Esophagus squamous epithelium (tissue), 5 donors: ENCODE measurements around the gene PLA2G2C. TPM values are rescaled to one million over a fixed set of nuclear protein-coding genes. Genes with fewer than 3 reads are reported as not detected.
A peak's percentile ranks its signal among the peaks of the same experiment; 100 is the strongest.
"Not testable (repeated sequence)": the region's sequence is repeated elsewhere in the genome, so short reads cannot be mapped to it uniquely, and the experiment has no call there.

ENCODE experiments used
- DNase-seq: peaks from one replicate; lab custom pipeline; 2025; lab: John Stamatoyannopoulos, UW
- H3K27ac ChIP-seq, 4 donors: fragments of 200-600 bp; sonication (generic); one replicate each; pipeline ENCODE4 v1.5.1; 2016 to 2019; ENCODE audit warnings: mild to moderate bottlenecking in 1 of 4
- H3K27me3 ChIP-seq, 4 donors: fragments of 200-600 bp; sonication (generic); 1 replicate in 3 of 4; 2 replicates in 1 of 4; pipeline versions ENCODE4 v1.5.1 to v1.6.0; 2017 to 2021; ENCODE audit warnings: antibody characterized with exemption in 1 of 4
- H3K36me3 ChIP-seq, 3 donors: fragments of 200-600 bp; sonication (generic); one replicate each; pipeline ENCODE4 v1.5.1; 2016 to 2019
- H3K4me1 ChIP-seq, 3 donors: fragments of 200-600 bp; sonication (generic); one replicate each; pipeline ENCODE4 v1.5.1; 2017 to 2019
- H3K4me3 ChIP-seq, 4 donors: fragments of 200-600 bp; sonication (generic); 1 replicate in 3 of 4; 2 replicates in 1 of 4; pipeline ENCODE4 v1.5.1; 2016 to 2019; ENCODE audit warnings: mild to moderate bottlenecking in 2 of 4, moderate library complexity in 1 of 4
- H3K9me3 ChIP-seq, 3 donors: fragments of 200-600 bp; sonication (generic); one replicate each; pipeline ENCODE4 v1.5.1; 2016 to 2019
- CTCF ChIP-seq, 6 experiments: fragments of 450-650 bp in 4 of 6; fragments of 200-600 bp in 2 of 6; sonication (generic) in 2 of 6; IDR thresholded peaks; one replicate each; pipeline ENCODE4 v1.5.1; 2016 to 2019; ENCODE audit warnings: antibody characterized with exemption in 6 of 6, mild to moderate bottlenecking in 4 of 6, moderate library complexity in 4 of 6
- POLR2A ChIP-seq, 4 donors: fragments of 450-650 bp; IDR thresholded peaks; one replicate each; pipeline ENCODE4 v1.6.1; 2017; ENCODE audit warnings: antibody characterized with exemption in 4 of 4, mild to moderate bottlenecking in 4 of 4, moderate library complexity in 3 of 4
- WGBS, 2 donors: methylation state at CpG; one replicate each; pipeline ENCODE4 v1.1.5; 2018; 5-methylcytosine and 5-hydroxymethylcytosine counted together
- intact Hi-C: fragments of 100-400 bp; cut with DNase I; formaldehyde crosslinking; loops from one replicate; pipeline ENCODE4 v1.15.0; 2022
- total RNA-seq, 4 donors: library from RNA; depleted of rRNA; stranded (reverse); fragments of >200 nt; gene quantifications; one replicate each; pipeline ENCODE4 v1.1.0, GENCODE V29; 2016
- donor health status: DM: yes; HTN: yes; CAD: no.

The PLA2G2C gene
- under 1 TPM in 2 of 4 donors, not detected in 2; 0.04 to 0.19 TPM for total RNA-seq

- DNase-seq = no peak
- WGBS, 2 donors = 2 to 15% methylated on average over 10 to 11 of the region's 52 CpGs
- intact Hi-C loops = no loop called here
Observed at GRCh38 chr1:20185834-20186782, at the start of gene PLA2G2C, which contains the start of gene UBXN10. PLA2G2C (minus strand) TSS chr1:20186518; CDS start chr1:20177363, 9,155 bp downstream. UBXN10 (plus strand) TSS chr1:20186096; CDS start chr1:20190562, 4,466 bp downstream.

GRCh38 chr1:20234788-20235535 is 48.6 kb upstream of the PLA2G2C start:
- Histone ChIP-seq H3K9me3 (no peaks in the 10 kb centered on the region), H3K27ac (no peak overlapping the region), H3K36me3 (no peaks in the 10 kb centered on the region), H3K4me1 (no peaks in the 10 kb centered on the region), H3K4me3 (no peak overlapping the region), H3K27me3 (peaks cover 0 to 96% (median 2%) of the 10 kb centered on the region in 4 donors)
- no peak for DNase-seq
- intact Hi-C loops = no loop called here
- WGBS, 2 donors = 56 to 64% methylated on average over 6 of the region's 6 CpGs
- no peak for TF ChIP-seq POLR2A (IDR thresholded peaks at IDR 0.05)
- TF ChIP-seq CTCF (IDR thresholded peaks at IDR 0.05) = no peak

More at GRCh38 chr1:20185834-20186782, at the start of gene PLA2G2C, which contains the start of gene UBXN10:
- TF ChIP-seq CTCF (IDR thresholded peaks at IDR 0.05) (no peak), POLR2A (IDR thresholded peaks at IDR 0.05) (peak in 1 of 4 donors; percentile 47)
- Histone ChIP-seq H3K36me3 (no peaks in the 10 kb centered on the region), H3K9me3 (no peaks in the 10 kb centered on the region), H3K4me3 (peak within 1 kb of the TSS; percentile 23 to 61 (median 49)), H3K4me1 (peaks cover 5 to 44% (median 18%) of the 10 kb centered on the region in 3 donors), H3K27me3 (peaks cover 0 to 86% (median 0%) of the 10 kb centered on the region in 4 donors), H3K27ac (peak within 1 kb of the TSS; percentile 55 to 87 (median 80))

GRCh38 chr1:20233866-20234265 is 47.5 kb upstream of the PLA2G2C start:
- H3K9me3 ChIP-seq = no peaks in the 10 kb centered on the region
- 34 to 36% methylated on average over 5 to 6 of the region's 6 CpGs for WGBS, 2 donors
- H3K36me3 ChIP-seq = no peaks in the 10 kb centered on the region
- intact Hi-C loops = no loop called here
- TF ChIP-seq POLR2A (IDR thresholded peaks at IDR 0.05) (no peak), CTCF (IDR thresholded peaks at IDR 0.05) (no peak)
- no peak for DNase-seq
- no peak overlapping the region for H3K4me3 ChIP-seq
- no peaks in the 10 kb centered on the region for H3K4me1 ChIP-seq
- no peak overlapping the region for H3K27ac ChIP-seq
- peaks cover 0 to 96% (median 2%) of the 10 kb centered on the region in 4 donors for H3K27me3 ChIP-seq

- Histone ChIP-seq H3K36me3 (no peaks in the 10 kb centered on the region), H3K27ac (no peak overlapping the region), H3K27me3 (peaks cover 0 to 97% (median 2%) of the 10 kb centered on the region in 4 donors), H3K9me3 (no peaks in the 10 kb centered on the region), H3K4me3 (no peak overlapping the region), H3K4me1 (no peaks in the 10 kb centered on the region)
- TF ChIP-seq CTCF (IDR thresholded peaks at IDR 0.05) (peak in 2 of 6 experiments; percentile 19 to 28), POLR2A (IDR thresholded peaks at IDR 0.05) (no peak)
- no peak for DNase-seq
- 42 to 44% methylated on average over 3 of the region's 3 CpGs for WGBS, 2 donors
- intact Hi-C loops = no loop called here
Observed at GRCh38 chr1:20233394-20233793, 47.1 kb upstream of the PLA2G2C start.

- DNase-seq, H3K27ac ChIP-seq, intact Hi-C loops, H3K4me3 ChIP-seq, H3K4me1 ChIP-seq, H3K36me3 ChIP-seq, H3K9me3 ChIP-seq: not testable (repeated sequence)
- WGBS, 2 donors = 21% methylated on average over 7 of the region's 7 CpGs
- peaks cover 0 to 97% (median 2%) of the 10 kb centered on the region in 4 donors for H3K27me3 ChIP-seq
Observed at GRCh38 chr1:20232564-20232963, 46.2 kb upstream of the PLA2G2C start.
